Nephron (organoid): ENCODE data around the gene ZFYVE28.

Experiments used
- H3K27ac Mint-ChIP-seq, 3 experiments: 2 replicates each; pipeline ENCODE4 v1.8.0; 2020; ENCODE audit warnings: mixed read lengths in 3 of 3, mild to moderate bottlenecking in 2 of 3, moderate library complexity in 1 of 3
- H3K27me3 Mint-ChIP-seq: 2 replicates; pipeline ENCODE4 v1.8.0; 2021; ENCODE audit warnings: low read depth, mild to moderate bottlenecking, moderate library complexity, mixed read lengths
- H3K36me3 Mint-ChIP-seq: 2 replicates; pipeline ENCODE4 v1.8.0; 2020; ENCODE audit warnings: low read depth, mixed read lengths
- H3K4me1 Mint-ChIP-seq: 2 replicates; pipeline ENCODE4 v1.8.0; 2020; ENCODE audit warnings: mixed read lengths
- H3K4me3 Mint-ChIP-seq, 3 experiments: 2 replicates each; pipeline ENCODE4 v1.8.0; 2020; ENCODE audit warnings: mild to moderate bottlenecking in 3 of 3, mixed read lengths in 3 of 3, moderate library complexity in 2 of 3
- H3K9me3 Mint-ChIP-seq: 2 replicates; pipeline ENCODE4 v1.8.0; 2020; ENCODE audit warnings: mixed read lengths
- TF ChIP-seq, protein P1 (sequence below), 3 experiments: fragments of 200-600 bp; sonication (generic); IDR thresholded peaks; one replicate each; pipeline ENCODE4 v1.5.0; 2021; ENCODE audit warnings: antibody characterized with exemption in 3 of 3; ENCODE audit not compliant: unreplicated experiment in 3 of 3

The ZFYVE28 gene

GRCh38 chr4:2299794-2300193, 118.7 kb downstream of the ZFYVE28 start:
- Mint-ChIP-seq H3K36me3 (peaks cover 4% of the 10 kb centered on the region), H3K27me3 (peaks cover 6% of the 10 kb centered on the region), H3K9me3 (peaks cover 10% of the 10 kb centered on the region), H3K4me1 (peaks cover 18% of the 10 kb centered on the region), H3K4me3 (no peak overlapping the region), H3K27ac (peak overlapping the region in 1 of 3 experiments; percentile 31)
- TF ChIP-seq, protein P1, sequence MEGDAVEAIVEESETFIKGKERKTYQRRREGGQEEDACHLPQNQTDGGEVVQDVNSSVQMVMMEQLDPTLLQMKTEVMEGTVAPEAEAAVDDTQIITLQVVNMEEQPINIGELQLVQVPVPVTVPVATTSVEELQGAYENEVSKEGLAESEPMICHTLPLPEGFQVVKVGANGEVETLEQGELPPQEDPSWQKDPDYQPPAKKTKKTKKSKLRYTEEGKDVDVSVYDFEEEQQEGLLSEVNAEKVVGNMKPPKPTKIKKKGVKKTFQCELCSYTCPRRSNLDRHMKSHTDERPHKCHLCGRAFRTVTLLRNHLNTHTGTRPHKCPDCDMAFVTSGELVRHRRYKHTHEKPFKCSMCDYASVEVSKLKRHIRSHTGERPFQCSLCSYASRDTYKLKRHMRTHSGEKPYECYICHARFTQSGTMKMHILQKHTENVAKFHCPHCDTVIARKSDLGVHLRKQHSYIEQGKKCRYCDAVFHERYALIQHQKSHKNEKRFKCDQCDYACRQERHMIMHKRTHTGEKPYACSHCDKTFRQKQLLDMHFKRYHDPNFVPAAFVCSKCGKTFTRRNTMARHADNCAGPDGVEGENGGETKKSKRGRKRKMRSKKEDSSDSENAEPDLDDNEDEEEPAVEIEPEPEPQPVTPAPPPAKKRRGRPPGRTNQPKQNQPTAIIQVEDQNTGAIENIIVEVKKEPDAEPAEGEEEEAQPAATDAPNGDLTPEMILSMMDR (IDR thresholded peaks at IDR 0.05; ENCODE audit: unreplicated experiment in 3 of 3) = no peak

DNA sequence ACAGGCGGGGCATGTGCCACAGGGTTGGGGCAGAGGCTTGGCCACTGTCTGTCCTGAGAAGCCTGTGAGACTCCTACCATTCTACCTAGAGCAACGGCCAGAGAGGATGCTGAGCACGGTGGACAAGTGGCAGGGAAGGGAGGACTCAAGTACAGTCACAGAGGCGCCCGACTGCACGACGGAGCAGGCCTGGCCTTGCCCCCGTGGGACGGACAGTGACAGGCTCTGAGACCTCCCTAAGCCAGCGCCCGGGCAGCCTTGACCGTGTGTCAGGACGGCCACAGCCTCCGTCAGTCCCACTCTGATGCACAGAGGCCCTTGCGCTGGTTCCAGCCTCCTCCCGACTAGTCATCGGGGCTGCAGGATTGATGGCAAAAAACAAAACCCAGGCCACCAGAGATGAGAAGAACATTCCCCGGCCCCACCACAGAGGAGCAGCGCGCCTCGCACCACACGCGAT, 119.9 kb downstream of the ZFYVE28 start:
- Mint-ChIP-seq H3K9me3 (peaks cover 10% of the 10 kb centered on the region), H3K4me1 (peaks cover 18% of the 10 kb centered on the region), H3K36me3 (peaks cover 4% of the 10 kb centered on the region), H3K4me3 (no peak overlapping the region), H3K27me3 (peaks cover 6% of the 10 kb centered on the region), H3K27ac (peak overlapping the region in 1 of 3 experiments; percentile 15)
- TF ChIP-seq, protein P1 (IDR thresholded peaks at IDR 0.05; ENCODE audit: unreplicated experiment in 3 of 3) = no peak

DNA sequence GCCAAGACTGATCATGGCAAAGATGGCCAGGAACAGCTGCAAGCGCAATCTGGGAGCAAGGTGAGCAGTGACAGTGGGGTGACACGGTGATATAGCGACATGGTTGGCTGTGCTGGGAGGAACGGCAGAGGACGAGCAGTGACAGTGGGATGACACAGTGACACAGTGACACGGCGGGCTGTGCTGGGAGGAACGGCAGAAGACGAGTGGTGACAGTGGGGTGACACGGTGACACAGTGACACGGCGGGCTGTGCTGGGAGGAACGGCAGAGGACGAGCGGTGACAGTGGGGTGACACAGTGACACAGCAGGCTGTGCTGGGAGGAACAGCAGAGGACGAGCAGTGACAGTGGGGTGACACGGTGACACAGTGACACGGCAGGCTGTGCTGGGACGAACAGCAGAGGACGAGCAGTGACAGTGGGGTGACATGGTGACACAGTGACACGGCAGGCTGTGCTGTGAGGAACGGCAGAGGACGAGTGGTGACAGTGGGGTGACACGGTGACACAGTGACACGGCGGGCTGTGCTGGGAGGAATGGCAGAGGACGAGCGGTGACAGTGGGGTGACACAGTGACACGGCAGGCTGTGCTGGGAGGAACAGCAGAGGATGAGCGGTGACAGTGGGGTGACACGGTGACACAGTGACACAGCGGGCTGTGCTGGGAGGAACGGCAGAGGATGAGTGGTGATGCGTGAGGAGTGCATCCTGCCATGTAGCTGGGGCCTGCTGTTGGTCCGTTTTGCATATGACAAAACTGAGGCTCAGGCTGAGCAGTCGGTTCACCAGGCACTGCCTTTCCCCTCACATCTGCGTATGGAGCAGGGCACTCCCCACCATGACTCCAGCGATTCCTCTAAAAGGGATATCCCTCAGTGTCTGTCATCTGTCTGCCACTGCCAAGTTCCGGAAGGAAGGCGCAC, 120.6 kb downstream of the ZFYVE28 start:
- Mint-ChIP-seq H3K9me3 (peaks cover 10% of the 10 kb centered on the region), H3K27ac (peak overlapping the region in 1 of 3 experiments; percentile 18)
- TF ChIP-seq, protein P1 (IDR thresholded peaks at IDR 0.05; ENCODE audit: unreplicated experiment in 3 of 3) = no peak

GRCh38 chr4:2296631-2297601, 121.5 kb downstream of the ZFYVE28 start:
- TF ChIP-seq, protein P1 (IDR thresholded peaks at IDR 0.05; ENCODE audit: unreplicated experiment in 3 of 3) = no peak
- H3K27ac Mint-ChIP-seq = peak overlapping the region in 1 of 3 experiments; percentile 18
- H3K4me3 Mint-ChIP-seq = no peak overlapping the region
- no peaks in the 10 kb centered on the region for H3K36me3 Mint-ChIP-seq
- peaks cover 3% of the 10 kb centered on the region for H3K9me3 Mint-ChIP-seq
- H3K4me1 Mint-ChIP-seq = peaks cover 32% of the 10 kb centered on the region
- H3K27me3 Mint-ChIP-seq = peaks cover 6% of the 10 kb centered on the region

More for the DNA sequence above, 120.6 kb downstream of the ZFYVE28 start:
- H3K4me1 Mint-ChIP-seq = peaks cover 22% of the 10 kb centered on the region
- peaks cover 4% of the 10 kb centered on the region for H3K36me3 Mint-ChIP-seq
- peaks cover 6% of the 10 kb centered on the region for H3K27me3 Mint-ChIP-seq
- no peak overlapping the region for H3K4me3 Mint-ChIP-seq

- H3K36me3 Mint-ChIP-seq = no peaks in the 10 kb centered on the region
- H3K27ac Mint-ChIP-seq = no peak overlapping the region
- peaks cover 32% of the 10 kb centered on the region for H3K4me1 Mint-ChIP-seq
- H3K27me3 Mint-ChIP-seq = peaks cover 6% of the 10 kb centered on the region
- no peak overlapping the region for H3K4me3 Mint-ChIP-seq
- TF ChIP-seq, protein P1 (IDR thresholded peaks at IDR 0.05; ENCODE audit: unreplicated experiment in 3 of 3) = no peak
- H3K9me3 Mint-ChIP-seq = no peaks in the 10 kb centered on the region
Observed at GRCh38 chr4:2295900-2296442, 122.5 kb downstream of the ZFYVE28 start.
